Thymus (tissue), 11 donors: ENCODE measurements around the gene MCC. TPM values are rescaled to one million over a fixed set of nuclear protein-coding genes. Genes with fewer than 3 reads are reported as not detected.

ENCODE experiments used
- DNase-seq, 9 donors: peaks; one replicate each; pipeline ENCODE4 v3.0.0-alpha.2; 2013; ENCODE audit warnings: low spot score in 9 of 9, low read depth in 6 of 9, missing footprints in 1 of 9
- H3K27ac ChIP-seq, 2 donors: one replicate each; pipeline ENCODE4 v1.5.1; 2013; ENCODE audit warnings: control low read depth in 1 of 2, low read depth in 1 of 2, low read length in 1 of 2, mild to moderate bottlenecking in 1 of 2, moderate library complexity in 1 of 2
- H3K27me3 ChIP-seq, 2 donors: one replicate each; pipeline ENCODE4 v1.5.1; 2013; ENCODE audit warnings: low read length in 1 of 2; ENCODE audit not compliant: control insufficient read depth in 2 of 2, insufficient read depth in 1 of 2
- H3K36me3 ChIP-seq, 2 donors: one replicate each; pipeline ENCODE4 v1.5.1; 2013; ENCODE audit warnings: low read length in 1 of 2, mild to moderate bottlenecking in 1 of 2, moderate library complexity in 1 of 2; ENCODE audit not compliant: control insufficient read depth in 2 of 2, insufficient read depth in 2 of 2
- H3K4me1 ChIP-seq, 2 donors: one replicate each; pipeline ENCODE4 v1.5.1; 2013; ENCODE audit warnings: low read length in 2 of 2; ENCODE audit not compliant: control insufficient read depth in 2 of 2, insufficient read depth in 2 of 2
- H3K4me3 ChIP-seq, 2 donors: one replicate each; pipeline ENCODE4 v1.5.1; 2013; ENCODE audit warnings: low read length in 2 of 2, control low read depth in 1 of 2, mild to moderate bottlenecking in 1 of 2
- H3K9me3 ChIP-seq, 2 donors: one replicate each; pipeline ENCODE4 v1.5.1; 2013; ENCODE audit warnings: low read length in 1 of 2, mild to moderate bottlenecking in 1 of 2; ENCODE audit not compliant: control insufficient read depth in 2 of 2, insufficient read depth in 1 of 2
- WGBS: extraction: QIAGEN DNeasy Blood & Tissue Kit; methylation state at CpG from one replicate; pipeline ENCODE4 v1.1.7; 2013; 5-methylcytosine and 5-hydroxymethylcytosine counted together
- polyA plus RNA-seq: library from polyadenylated mRNA; stranded (reverse); fragments of 200-250 nt; gene quantifications from one replicate; pipeline ENCODE4 v1.2.3, GENCODE V29; 2013
- total RNA-seq: library from RNA; stranded (reverse); fragments of 120-200 nt; gene quantifications from one replicate; pipeline ENCODE4 v1.2.4, GENCODE V29; 2013
- donor health status: healthy.

Gene MCC
- total and polyA plus RNA-seq, 2 donors: 5.1 to 7.0 TPM

DNA sequence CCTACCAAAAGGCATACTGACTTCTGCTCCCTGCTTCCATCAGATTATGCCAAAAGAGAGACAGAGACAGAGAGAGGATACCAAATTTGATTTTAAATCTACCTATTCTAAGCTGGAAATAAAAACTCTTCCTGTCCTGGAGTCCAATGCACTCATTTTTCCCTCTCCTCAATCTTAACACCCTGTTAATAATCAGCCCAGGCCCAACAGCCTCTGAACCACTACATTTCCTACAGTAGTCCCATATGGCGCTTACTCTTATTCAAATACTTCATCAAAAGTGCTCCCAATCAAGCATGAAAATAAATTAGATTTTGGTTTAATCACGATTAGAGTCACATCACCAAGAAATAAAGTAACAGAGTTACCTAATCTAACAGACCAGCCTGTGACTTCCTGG, 205.8 kb downstream of the MCC start:
- DNase-seq: no peak
- Histone ChIP-seq H3K36me3 (no peaks in the 10 kb centered on the region), H3K9me3 (no peaks in the 10 kb centered on the region), H3K27me3 (no peaks in the 10 kb centered on the region), H3K4me1 (no peaks in the 10 kb centered on the region), H3K27ac (no peak overlapping the region), H3K4me3 (no peak overlapping the region)
- 89% methylated on average over 2 of the region's 2 CpGs for WGBS

DNA sequence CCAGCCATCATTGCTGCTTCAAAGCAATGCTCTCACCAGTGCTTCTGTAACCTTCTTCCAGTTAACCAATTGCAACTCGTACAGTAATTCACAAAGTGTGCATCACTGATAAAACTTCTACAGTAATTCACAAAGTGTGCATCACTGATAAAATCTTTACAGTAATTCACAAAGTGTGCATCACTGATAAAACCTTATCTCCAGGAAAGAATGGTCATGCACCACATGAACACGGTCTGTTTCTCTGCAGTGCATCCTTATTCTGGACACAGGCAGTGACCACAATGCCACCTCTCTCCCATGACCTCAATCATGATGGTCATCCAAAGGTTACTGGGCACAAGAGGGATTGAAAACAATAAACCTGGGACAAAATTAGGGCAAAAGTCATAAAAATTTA, 207.1 kb downstream of the MCC start:
- Histone ChIP-seq H3K27me3 (no peaks in the 10 kb centered on the region), H3K9me3 (no peaks in the 10 kb centered on the region), H3K4me3 (no peak overlapping the region), H3K36me3 (no peaks in the 10 kb centered on the region), H3K4me1 (no peaks in the 10 kb centered on the region), H3K27ac (no peak overlapping the region)
- DNase-seq: no peak
- WGBS: 67% methylated on average over 2 of the region's 2 CpGs

DNA sequence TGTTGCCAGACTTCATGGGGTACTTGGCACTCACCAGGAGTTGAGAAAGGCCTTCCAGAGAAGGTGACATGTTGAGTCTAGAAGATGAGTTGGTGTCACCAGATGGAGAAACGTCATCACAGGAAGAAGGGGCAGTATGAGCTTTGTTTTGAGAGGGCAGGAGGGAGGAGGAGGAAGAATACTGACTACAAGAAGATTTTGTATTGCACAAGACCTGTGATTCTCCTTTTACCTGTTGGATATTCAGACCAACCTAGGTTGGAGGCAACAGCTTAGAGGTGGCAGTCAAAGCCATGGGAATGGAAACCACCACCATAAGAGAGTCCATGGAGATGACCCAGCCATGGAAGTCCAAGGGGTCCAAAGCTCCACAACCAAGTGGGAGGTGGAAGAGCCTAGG, 207.7 kb downstream of the MCC start:
- DNase-seq: no peak
- no peak overlapping the region for H3K4me3 ChIP-seq
- 75% methylated on average over 1 of the region's 1 CpG for WGBS
- H3K27me3 ChIP-seq: no peaks in the 10 kb centered on the region
- H3K36me3 ChIP-seq: no peaks in the 10 kb centered on the region
- no peaks in the 10 kb centered on the region for H3K9me3 ChIP-seq
- no peak overlapping the region for H3K27ac ChIP-seq
- H3K4me1 ChIP-seq: no peaks in the 10 kb centered on the region

DNA sequence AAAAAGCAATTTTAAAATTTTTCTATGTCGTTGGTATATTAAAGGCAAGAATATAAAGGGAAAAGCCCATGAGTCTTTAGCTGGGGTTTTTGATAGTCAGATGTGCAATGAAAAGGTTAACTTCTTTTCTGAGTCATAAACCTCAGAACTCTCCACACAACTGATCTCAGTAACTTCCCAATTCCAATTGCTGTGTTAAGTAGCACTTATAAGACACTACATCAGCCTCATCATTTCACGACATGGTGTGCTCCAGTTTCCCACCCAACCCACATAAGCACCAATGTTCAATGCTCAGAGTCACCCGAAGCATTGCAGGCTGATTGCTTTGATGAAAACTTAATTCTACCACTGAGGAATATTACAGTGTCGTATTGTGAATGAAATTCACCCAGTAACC, 209.3 kb downstream of the MCC start:
- no peaks in the 10 kb centered on the region for H3K27me3 ChIP-seq
- no peak overlapping the region for H3K27ac ChIP-seq
- H3K4me1 ChIP-seq: no peaks in the 10 kb centered on the region
- no peak overlapping the region for H3K4me3 ChIP-seq
- H3K9me3 ChIP-seq: no peaks in the 10 kb centered on the region
- WGBS: 80% methylated on average over 4 of the region's 4 CpGs
- DNase-seq: no peak
- no peaks in the 10 kb centered on the region for H3K36me3 ChIP-seq

DNA sequence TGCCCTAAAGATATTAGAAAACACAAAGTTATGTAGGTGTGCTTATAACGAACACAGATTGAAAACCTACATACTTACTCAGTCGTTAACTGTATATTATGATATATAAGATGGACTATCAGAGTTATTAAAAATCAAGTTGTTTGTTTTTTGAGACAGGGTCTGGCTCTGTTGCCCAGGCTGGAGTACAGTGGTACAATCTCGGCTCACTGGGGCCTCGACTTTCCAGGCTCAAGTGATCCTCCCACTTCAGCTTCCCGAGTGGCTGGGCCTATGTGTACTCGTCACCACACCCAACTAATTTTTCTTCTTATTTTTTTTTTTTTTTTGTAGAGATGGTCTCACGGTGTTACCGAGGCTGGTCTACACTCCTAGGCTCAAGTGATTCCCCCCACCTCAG, 211.8 kb downstream of the MCC start:
- H3K9me3 ChIP-seq: no peaks in the 10 kb centered on the region
- no peak overlapping the region for H3K27ac ChIP-seq
- H3K4me1 ChIP-seq: no peaks in the 10 kb centered on the region
- no peaks in the 10 kb centered on the region for H3K27me3 ChIP-seq
- 96% methylated on average over 8 of the region's 8 CpGs for WGBS
- H3K4me3 ChIP-seq: no peak overlapping the region
- no peaks in the 10 kb centered on the region for H3K36me3 ChIP-seq
- no peak for DNase-seq

- Histone ChIP-seq H3K27ac (no peak overlapping the region), H3K4me3 (no peak overlapping the region), H3K9me3 (no peaks in the 10 kb centered on the region), H3K36me3 (no peaks in the 10 kb centered on the region), H3K4me1 (no peaks in the 10 kb centered on the region), H3K27me3 (no peaks in the 10 kb centered on the region)
- DNase-seq: no peak
- 95% methylated on average over 2 of the region's 2 CpGs for WGBS
These were observed 212.3 kb downstream of the MCC start for GRCh38 chr5:113276001-113276400.

DNA sequence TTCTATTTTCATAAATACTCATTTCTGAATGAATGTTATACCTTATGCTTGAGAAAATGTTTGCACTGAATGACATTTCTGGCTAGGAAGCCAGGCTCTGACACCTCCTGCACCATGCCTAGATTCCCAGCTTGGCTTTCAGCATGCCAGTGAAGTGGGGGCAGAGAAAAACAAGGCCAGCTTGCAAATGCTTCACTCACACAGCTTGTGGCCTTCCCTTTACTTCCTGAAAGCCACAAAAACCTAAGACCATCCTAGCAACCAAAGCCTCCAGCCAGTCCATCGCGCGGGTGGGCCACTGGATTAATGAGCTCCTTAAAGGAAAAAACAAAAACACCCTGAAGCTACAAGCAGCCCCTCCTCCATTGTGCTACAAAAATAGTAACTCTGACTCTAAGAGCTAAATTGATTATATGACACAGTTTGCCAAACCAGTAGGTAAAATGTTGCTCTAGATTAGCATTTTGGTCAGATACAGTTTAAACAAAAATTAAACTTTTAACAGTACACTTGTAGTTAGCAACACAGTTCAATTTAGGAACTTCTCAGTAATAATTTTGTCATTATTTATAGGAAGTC, 213.3 kb downstream of the MCC start:
- Histone ChIP-seq H3K36me3 (no peaks in the 10 kb centered on the region), H3K27ac (no peak overlapping the region), H3K4me1 (no peaks in the 10 kb centered on the region), H3K9me3 (no peaks in the 10 kb centered on the region), H3K4me3 (no peak overlapping the region), H3K27me3 (no peaks in the 10 kb centered on the region)
- 94% methylated on average over 3 of the region's 3 CpGs for WGBS
- DNase-seq: no peak

DNA sequence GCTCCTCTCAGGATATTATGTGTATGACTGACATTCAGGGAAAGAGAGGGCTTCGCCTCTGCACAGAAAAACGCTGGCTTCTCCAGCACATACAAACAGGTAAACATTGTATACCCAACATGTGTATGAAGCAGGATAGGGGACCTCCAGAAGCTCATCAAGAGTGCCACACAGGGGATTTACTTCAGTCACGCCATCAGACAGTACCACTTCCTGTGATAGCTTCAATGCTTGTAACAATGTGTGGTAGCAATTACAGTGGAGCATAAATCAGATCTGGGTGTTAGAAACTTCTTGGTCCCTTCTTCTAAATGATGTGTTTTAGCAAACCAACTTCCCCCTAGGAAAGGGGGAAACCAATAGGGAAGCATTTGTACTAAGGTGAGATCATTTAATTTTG, 214.3 kb downstream of the MCC start:
- Histone ChIP-seq H3K36me3 (no peaks in the 10 kb centered on the region), H3K4me1 (no peaks in the 10 kb centered on the region), H3K4me3 (no peak overlapping the region), H3K9me3 (no peaks in the 10 kb centered on the region), H3K27ac (no peak overlapping the region), H3K27me3 (no peaks in the 10 kb centered on the region)
- peak in 2 of 9 donors; percentile 12 to 35 for DNase-seq
- WGBS: 82% methylated on average over 3 of the region's 3 CpGs

DNA sequence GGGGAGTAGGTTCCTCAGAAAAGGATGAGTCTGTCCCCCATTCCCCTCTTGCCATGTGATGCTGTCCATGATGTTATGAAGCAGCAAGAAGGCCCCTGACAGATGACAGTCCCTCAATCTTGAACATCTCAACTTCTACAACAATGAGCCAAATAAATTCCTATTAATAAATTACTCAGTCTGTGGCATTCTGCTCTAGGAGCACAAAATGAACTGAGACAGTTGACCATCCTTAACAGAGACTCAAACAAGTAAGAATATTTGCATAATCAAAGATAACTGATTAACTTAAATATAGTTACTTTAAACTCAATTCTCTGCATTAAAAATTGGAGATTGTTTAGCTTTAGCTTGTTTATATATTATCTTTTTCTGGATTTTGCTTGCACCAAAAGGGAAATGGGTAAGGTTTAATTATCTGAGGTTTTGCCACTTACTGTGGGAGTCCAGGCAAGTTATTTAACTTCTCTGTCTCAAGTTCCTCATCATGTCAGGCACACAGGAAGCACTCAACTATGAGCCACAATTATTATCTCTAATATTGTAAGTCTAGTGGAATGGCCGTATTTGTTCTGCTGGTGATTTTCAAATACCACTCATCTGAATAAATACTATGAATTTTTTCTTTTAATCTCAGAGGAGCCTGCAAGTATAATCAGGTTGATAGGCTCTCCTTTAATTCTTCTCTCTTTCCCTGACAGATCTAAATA, 216.4 kb downstream of the MCC start:
- 86% methylated on average over 1 of the region's 1 CpG for WGBS

More for the DNA sequence above, 216.4 kb downstream of the MCC start:
- no peak overlapping the region for H3K27ac ChIP-seq
- no peak for DNase-seq
- no peaks in the 10 kb centered on the region for H3K4me1 ChIP-seq
- H3K27me3 ChIP-seq: no peaks in the 10 kb centered on the region
- H3K36me3 ChIP-seq: no peaks in the 10 kb centered on the region
- H3K9me3 ChIP-seq: no peaks in the 10 kb centered on the region
- H3K4me3 ChIP-seq: no peak overlapping the region
